GM21723 (cell line): ENCODE measurements around the gene GARNL3.

Source experiments
- ATAC-seq: cut with Tn5 transposase; IDR thresholded peaks from one replicate; pipeline ENCODE4 v1.9.1; 2021; ENCODE audit warnings: mild to moderate bottlenecking, moderate library complexity; ENCODE audit not compliant: unreplicated experiment

The GARNL3 gene

DNA sequence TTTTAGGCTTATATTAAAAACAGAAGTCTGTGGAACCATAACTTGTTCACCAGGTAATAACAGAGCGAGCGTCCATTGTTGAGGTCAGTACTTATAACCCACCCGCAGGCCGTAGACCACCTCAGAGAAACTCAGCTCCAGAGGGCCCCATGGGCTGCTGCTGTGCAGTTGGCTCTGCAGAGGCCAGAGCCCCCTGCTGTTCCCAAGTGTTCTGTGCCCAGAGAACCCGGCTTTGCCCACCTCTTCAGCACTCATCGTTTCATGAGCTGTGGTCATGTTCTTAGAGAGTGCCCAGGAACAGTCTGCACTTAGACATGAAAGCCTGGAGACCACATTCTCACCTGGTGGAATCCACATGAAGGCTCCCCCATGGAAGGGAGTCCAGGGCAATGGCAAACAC is 82.0 kb downstream of the GARNL3 start:
- ATAC-seq, result no peak

DNA sequence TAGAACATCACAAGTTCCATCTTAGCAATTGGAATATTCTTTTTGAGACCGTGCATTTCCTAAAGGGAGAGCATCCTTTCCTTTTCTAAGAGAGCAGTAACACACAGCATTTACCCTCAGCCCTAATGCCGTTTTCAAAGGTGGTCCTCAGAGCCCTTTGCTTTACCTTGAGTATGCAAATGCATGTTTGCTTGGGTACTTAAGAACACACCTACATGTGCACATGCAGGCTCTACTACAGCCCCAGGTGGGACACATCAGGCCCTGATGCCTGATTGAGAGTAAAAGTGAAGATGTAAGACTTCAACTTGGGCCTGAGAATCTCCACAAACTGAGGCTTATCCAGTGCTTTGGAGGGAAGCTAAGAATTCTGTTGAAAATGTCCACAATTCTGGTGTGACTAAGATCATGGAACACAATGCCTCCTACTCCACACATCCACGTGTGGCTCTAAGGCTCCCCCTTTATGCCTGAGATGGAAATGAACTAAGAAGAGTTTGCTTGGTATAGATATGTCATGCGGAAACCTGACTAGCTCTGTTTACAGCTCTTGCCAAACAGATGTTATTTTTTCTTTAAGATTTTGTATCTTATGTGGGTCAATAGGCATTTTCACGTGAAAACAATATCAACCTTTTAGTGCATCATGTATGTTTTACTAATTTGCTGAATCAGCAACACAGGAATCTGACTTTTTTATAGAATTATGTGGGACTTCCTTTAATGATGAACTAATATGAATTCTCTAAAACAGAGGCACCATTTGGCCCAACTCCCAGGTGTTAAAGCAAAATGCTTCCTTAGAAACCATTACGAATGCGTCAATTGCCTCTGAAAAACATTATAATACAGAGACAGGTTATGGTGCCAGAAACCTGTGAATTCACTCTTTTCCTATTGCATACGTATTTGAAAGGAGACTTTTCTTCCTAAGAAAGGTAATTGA is 83.5 kb downstream of the GARNL3 start:
- ATAC-seq, result no peak

DNA sequence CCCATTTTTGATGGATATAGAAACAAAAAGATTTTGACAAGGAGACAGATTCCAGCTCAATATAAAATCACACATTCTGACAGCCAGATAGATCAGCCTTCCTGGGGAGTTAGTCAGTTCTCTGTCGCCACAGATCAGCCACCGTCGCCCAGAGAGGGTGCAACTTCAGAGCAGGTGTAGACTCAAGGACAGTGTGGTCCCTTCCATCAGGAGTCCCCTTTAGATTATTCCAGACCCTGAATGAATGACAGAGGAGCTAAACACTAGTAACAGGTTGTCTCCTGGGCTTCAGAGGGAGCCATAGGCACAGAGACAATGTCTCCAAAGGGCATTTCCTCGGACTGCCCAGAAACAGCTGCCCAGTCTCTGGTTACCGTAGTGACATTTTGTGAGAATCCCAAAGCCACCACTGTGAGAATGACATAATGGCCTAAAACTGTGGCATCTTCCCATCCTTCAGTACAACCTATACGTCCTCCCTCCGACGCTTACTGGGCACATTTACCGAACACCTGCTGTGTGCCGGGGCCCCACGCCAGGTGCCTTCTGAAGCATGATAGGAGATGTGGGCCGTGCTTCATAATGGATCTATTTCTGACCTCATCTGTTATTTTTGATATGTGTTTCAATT is 85.0 kb downstream of the GARNL3 start:
- no peak for ATAC-seq

DNA sequence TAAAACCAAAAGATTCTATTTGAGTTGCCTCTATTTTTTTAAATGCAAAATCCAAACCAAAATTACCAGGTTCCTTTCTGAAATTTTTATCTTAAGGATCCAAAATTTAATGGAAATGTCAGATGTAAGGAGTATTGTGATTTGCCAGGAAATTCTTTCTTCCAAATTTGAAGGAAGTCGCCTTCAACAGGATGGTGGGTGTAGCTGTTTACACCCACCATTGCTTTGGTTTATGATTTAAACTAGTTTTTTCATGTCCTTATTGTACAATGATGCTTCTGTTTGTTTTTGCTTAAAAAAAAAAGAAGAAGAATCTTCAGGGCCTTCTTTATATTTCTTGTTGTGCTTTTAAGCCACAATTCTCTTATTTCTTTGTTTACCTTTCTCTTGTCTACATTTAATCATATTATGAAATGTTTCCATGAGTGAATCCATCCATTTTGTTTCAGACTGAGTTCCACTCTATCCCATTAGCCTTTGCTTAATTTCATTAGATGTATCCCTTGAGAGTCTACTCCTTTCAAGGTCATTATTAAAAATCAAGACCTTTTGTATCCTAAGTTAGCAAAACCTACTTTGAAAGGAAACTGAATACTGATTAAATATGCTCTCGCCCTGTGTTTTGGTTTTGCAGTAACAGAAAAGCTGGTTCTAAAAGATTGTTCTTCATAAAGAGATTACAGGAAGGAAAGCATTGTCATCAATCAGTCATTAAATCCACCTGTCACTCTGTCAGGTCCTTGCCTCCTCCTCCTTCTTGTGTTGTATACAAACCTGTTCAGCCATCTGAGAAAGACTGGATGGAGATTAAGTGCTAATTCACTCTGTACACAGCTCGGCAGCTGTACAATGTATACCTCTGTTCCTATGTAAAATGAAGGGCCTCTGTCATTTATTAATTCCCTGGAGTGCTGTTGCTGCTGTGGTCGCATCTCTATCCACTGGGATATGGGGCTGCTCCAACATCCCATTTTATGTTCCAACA is 86.9 kb downstream of the GARNL3 start:
- no peak for ATAC-seq

GRCh38 chr9:127353882-127354281 is 89.3 kb downstream of the GARNL3 start:
- no peak for ATAC-seq

DNA sequence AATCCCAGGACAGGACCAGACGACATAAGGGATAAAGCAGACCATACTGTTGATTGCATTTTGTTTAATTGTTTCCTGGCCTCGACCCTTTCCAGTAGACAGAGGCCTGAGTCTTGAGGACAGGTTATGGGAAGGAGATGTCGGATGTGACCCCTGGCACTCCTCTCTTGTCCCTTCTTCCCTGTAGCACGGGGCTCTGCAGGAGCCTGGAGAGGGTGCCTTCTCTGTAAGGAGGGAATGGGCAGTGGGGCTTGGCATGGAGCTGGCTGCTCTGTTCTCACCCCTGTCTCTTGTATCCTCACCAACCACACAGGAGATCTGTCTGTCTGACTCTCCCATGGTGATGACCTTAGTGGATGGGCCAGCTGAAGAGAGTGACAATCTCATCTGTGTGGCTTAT is 92.3 kb downstream of the GARNL3 start:
- no peak for ATAC-seq

GRCh38 chr9:127358023-127358535 is 93.5 kb downstream of the GARNL3 start:
- ATAC-seq, result no peak

GRCh38 chr9:127358770-127359169 is 94.2 kb downstream of the GARNL3 start:
- no peak for ATAC-seq

GRCh38 chr9:127360250-127360649 is 95.7 kb downstream of the GARNL3 start:
- ATAC-seq, result no peak

- no peak for ATAC-seq
Observed at GRCh38 chr9:127360829-127361228, 96.3 kb downstream of the GARNL3 start.

- no peak for ATAC-seq
Observed at GRCh38 chr9:127361561-127361960, 97.0 kb downstream of the GARNL3 start.

- no peak for ATAC-seq
Observed at GRCh38 chr9:127362829-127363228, 98.3 kb downstream of the GARNL3 start.

DNA sequence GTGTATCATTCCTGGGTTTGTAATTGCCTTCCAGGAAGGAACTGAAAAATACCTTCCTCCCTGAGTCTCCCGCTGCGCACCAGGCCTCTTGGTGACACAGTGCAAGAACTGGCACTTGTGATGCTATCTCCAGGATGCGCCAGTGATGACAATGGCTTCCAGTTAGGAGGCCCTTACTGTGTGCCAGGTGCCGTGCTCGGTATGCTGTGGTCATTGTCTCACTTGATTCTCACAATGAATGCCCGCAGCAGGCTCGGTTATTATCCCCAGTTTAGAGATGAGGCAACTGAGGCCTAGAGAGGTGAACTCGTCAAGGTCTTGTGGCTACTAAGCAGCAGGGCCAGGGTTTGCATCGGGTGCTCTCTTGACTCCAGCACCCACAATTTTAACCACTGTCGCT is 100.9 kb downstream of the GARNL3 start:
- no peak for ATAC-seq

DNA sequence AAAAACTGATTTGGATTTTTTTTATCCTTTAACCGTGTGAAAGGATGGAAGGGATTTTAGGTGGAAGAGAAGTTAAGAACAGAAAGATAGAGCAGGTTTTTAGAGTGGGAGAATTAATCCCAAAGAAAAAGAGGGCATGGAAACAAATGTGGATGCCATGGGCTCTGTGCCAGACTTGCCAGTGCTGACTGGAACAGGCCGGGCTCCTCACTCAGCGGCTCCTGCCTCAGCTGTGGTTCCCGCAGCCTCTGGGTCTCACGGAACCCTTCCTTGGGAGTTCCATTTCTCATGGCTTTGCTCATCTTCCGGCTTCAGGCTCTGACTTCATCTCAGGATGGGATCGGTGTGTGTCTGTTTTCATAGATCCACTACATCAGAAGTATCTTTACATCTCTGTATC is 102.0 kb downstream of the GARNL3 start:
- ATAC-seq, result no peak

DNA sequence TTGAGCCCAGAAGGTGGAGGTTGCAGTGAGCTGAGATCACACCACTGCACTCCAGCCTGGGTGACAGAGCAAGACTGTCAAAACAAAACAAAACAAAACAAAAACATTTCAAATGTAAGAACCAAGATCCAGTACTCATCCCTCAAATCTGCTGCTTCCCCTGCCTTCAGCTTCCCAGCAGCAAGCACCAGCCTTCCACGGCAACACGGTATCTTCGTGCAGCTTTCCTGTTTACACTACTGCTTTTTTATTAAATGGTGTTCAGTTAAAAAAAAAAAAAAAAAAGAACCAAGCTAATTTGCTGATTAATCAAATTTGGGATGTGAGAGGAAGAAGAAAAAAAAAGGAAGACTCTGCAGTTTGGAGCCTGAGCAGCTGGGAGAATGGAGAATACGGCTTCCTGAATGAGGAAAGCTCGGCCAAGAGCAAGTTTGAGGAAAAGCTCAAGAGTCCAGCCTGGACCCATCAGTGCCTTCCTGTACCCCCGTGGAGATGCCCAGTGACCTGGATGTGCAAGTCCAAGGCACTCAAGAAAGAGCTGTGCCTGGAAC is 104.4 kb downstream of the GARNL3 start:
- no peak for ATAC-seq

DNA sequence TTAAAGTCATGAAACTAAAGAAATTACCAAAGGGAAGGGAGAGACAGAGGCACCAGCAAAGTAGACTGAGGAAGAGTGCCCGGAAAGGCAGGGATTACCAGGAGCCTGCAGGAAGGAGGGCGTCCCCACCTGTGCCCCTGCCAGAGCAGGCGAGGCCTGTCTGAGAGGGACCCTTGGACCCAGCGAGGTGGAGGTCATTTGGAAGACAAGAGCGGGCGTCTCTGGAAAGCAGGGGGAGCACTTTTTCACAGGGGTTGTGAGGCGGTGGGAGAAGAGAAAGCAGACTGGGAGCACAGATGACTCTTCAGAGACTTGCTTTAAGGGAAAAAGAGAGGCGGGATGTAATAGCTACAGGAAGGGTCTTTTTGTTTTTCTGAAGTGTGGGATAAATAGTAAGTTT is 104.9 kb downstream of the GARNL3 start:
- no peak for ATAC-seq

DNA sequence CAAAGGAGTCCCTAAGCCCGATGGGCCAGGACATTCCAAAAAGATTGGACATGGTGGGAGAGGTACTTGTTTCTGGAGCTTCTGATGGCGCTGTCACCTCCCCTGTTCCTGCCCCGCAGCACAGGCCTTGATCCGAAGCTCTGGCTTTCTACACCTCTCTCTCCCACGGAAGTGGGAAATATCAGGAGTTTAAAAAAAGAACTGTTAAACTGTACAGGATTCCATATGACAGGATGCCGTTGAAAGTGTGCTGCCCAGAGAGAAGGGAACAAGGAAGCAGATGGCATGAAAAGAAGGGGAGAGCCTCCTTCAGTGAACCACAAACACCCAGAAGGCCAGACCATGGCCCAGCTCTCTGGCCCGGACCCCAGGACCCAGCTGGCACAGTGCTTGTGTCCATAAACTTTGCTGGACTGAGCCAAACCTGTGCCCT is 105.6 kb downstream of the GARNL3 start:
- ATAC-seq, result no peak

DNA sequence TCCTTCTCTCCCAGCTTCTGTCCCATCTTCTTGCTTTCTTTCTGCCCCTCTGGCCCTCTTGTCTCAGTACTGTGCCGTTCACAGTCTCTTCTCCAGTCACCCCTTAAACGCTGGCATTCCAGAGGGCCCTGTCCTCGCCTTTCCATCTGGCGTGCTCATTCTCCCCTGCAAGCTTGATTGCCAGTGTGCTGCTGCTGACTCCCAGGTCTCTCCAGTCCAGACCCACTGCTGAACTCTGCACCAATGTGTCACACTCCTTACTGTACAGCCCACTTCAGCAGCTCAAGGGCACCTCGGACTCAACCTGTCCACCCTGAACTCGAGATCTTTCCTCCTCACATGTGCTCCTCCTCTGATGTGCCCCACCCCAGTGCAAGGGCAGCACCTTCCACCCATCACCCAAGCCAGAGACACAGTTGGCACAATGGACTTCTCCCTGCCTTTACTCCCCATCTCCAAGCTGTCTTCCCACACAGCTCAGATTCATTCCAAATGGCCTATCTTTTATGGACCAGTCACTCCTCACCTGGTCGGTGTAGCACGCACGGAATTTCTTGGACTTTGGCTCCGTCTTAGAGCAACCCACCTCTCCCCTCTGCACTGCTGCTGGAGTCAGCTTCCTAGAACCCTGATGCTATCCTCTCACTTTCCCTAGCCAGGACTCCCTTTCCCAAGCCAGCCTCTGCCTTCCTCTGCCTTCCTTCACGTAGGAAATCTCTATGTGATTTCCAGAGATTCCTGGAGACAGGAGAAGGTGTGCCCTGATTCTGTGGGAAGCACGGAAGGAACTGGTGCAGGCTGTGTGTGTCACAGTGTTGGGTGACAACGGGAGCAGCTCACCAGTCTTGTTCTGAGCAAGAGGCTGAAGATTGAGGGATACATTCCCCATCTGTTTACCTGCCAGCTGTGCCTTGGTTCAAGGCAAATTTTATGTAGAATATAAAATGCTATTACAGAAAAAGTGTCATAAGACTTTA is 106.4 kb downstream of the GARNL3 start:
- no peak for ATAC-seq

- no peak for ATAC-seq
Observed at GRCh38 chr9:127380479-127380878, 115.9 kb downstream of the GARNL3 start.
